Activated B cell treated with CpG ODN at 0.5 μM for 24 hours (primary cell): ENCODE results near the gene DAP. TPM values are rescaled to one million over a fixed set of nuclear protein-coding genes. Genes with fewer than 3 reads are reported as not detected.
A peak's percentile ranks its signal among the peaks of the same experiment; 100 is the strongest.

Experiments used
- ATAC-seq: fragments of 200-7000 bp; cut with Tn5 transposase; one replicate; pipeline ENCODE4 v1.10.0; 2021; ENCODE audit warnings: low read depth, mild to moderate bottlenecking, moderate library complexity
- CTCF ChIA-PET: fragments of 350-600 bp; sonication (Branson Sonifier 250); formaldehyde crosslinking; loops from one replicate; lab custom pipeline; 2021; ENCODE audit warnings: antibody characterized with exemption; lab: Charles Lee
- POLR2A ChIA-PET: fragments of 350-600 bp; sonication (Branson Sonifier 250); formaldehyde crosslinking; loops from one replicate; lab custom pipeline; 2021; ENCODE audit warnings: antibody characterized with exemption; lab: Charles Lee
- DNase-seq: peaks from one replicate; pipeline ENCODE4 v3.0.0; 2022
- H3K27ac Mint-ChIP-seq: one replicate; pipeline ENCODE4 v1.8.0; 2020; ENCODE audit warnings: mixed read lengths
- H3K27me3 Mint-ChIP-seq: one replicate; pipeline ENCODE4 v1.8.0; 2021; ENCODE audit warnings: mixed read lengths
- H3K36me3 Mint-ChIP-seq: one replicate; pipeline ENCODE4 v1.8.0; 2021; ENCODE audit warnings: low read depth, mixed read lengths
- H3K4me1 Mint-ChIP-seq: one replicate; pipeline ENCODE4 v1.8.0; 2021; ENCODE audit warnings: mixed read lengths
- H3K4me3 Mint-ChIP-seq: one replicate; pipeline ENCODE4 v1.8.0; 2020; ENCODE audit warnings: mild to moderate bottlenecking, mixed read lengths
- H3K9me3 Mint-ChIP-seq: one replicate; pipeline ENCODE4 v1.8.0; 2020; ENCODE audit warnings: mixed read lengths
- intact Hi-C: fragments of 100-400 bp; cut with micrococcal nuclease; formaldehyde crosslinking; loops from one replicate; pipeline ENCODE4 v1.15.1; 2024
- total RNA-seq: library from RNA; stranded (reverse); gene quantifications from 2 replicates; pipeline ENCODE4 v1.2.3, GENCODE V29; 2022
- TF ChIP-seq, protein P1 (sequence below): fragments of 200-600 bp; IDR thresholded peaks from one replicate; pipeline ENCODE4 v1.8.0; 2022; ENCODE audit warnings: antibody characterized with exemption, mild to moderate bottlenecking

The DAP gene
- total RNA-seq, 1 donor from 2014 or later, result 51.3 TPM

DNA sequence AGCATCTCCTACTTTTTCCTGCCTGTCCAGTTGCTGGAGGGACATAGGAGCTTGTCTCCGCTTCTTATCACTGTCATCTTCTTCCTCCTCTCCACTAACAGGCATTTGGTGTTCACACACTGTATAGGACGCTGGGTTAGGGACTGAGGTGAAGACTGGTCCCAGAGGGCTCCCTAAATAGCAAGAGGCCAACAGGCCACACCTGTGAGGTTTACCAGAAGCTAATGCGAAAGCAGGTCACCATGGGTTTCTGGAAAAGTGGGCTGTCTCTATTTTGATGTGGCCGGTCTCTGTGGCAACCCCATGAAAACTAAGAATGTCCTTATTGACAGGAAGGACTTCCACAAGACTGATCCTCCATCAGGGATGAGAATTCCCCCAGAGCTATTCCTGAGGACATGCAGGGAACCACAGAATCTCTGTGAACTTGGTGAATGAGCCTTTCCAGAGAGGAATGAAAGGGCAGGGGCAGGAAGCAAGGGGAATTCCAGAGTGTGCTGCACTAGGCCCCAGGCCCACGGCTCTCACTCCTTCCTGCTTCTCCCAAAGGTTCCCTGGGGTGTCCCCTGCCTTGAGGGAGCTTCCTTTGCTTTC is 61.7 kb downstream of the DAP start:
- ChIA-PET POLR2A (interaction anchor here (0.7 to 1.0 kb wide), 3 partner anchors 33 to 66 kb away, joined by 4 to 8 read pairs (median 4); partner anchors contain the start of gene DAP), CTCF (interaction anchor here (1.7 kb wide), 1 partner anchor 13 kb away, joined by 4 read pairs; no protein-coding TSS in a partner anchor)
- no peaks in the 10 kb centered on the region for H3K27me3 Mint-ChIP-seq
- H3K4me1 Mint-ChIP-seq, result peaks cover 55% of the 10 kb centered on the region
- no peak for DNase-seq
- intact Hi-C loops, result no loop called here
- peaks cover 9% of the 10 kb centered on the region for H3K36me3 Mint-ChIP-seq
- H3K9me3 Mint-ChIP-seq, result no peaks in the 10 kb centered on the region
- ATAC-seq, result no peak
- H3K27ac Mint-ChIP-seq, result peak overlapping the region; percentile 85
- TF ChIP-seq, protein P1, sequence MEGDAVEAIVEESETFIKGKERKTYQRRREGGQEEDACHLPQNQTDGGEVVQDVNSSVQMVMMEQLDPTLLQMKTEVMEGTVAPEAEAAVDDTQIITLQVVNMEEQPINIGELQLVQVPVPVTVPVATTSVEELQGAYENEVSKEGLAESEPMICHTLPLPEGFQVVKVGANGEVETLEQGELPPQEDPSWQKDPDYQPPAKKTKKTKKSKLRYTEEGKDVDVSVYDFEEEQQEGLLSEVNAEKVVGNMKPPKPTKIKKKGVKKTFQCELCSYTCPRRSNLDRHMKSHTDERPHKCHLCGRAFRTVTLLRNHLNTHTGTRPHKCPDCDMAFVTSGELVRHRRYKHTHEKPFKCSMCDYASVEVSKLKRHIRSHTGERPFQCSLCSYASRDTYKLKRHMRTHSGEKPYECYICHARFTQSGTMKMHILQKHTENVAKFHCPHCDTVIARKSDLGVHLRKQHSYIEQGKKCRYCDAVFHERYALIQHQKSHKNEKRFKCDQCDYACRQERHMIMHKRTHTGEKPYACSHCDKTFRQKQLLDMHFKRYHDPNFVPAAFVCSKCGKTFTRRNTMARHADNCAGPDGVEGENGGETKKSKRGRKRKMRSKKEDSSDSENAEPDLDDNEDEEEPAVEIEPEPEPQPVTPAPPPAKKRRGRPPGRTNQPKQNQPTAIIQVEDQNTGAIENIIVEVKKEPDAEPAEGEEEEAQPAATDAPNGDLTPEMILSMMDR, result no peak
- H3K4me3 Mint-ChIP-seq, result no peak overlapping the region

DNA sequence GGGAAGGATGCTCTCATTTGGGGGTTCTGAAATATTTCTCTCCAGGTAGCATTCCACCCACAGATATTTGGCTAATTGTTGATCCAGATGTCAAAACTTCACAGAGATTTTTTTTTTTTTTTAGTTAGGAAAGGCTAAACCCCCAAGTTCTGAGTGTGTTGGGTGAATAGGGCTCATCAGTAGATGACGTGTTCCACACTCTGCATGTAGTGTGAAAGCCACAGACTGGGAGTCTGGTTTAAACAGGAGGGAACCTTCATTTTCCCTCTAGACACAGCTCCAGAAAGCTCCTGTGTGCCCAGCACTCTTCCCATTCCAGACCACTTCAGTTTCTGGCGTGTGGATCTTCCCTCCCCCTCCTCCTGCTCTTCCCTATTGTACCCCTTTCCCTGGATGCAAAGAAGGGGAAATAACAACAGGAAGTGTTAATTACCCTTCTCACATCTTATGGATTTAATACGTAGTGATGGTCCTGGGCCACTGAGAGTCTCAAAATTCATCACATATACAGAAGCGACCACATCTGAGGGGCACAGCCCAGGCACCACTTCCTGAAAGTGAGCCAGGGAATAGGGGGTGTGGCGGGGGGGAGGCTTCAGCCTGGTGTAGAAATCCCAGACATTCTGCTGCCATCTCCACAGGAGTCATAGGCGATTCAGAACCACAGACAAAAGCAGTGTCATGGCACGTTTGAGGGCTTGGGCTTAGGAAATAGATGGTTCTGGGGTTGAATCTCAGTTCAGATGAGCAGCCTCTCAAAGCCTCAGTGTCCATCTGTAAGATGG is 65.1 kb downstream of the DAP start:
- intact Hi-C loops, result loop anchor here (1.0 to 2.0 kb wide), 3 partner anchors 161 to 1327 kb away; no protein-coding TSS in a partner anchor
- H3K4me3 Mint-ChIP-seq, result no peak overlapping the region
- DNase-seq (no peak), ATAC-seq (no peak)
- ChIA-PET CTCF (interaction anchor here (0.9 to 1.6 kb wide), 7 partner anchors 41 to 1328 kb away, joined by 3 to 14 read pairs (median 3); no protein-coding TSS in a partner anchor), POLR2A (interaction anchor here (0.7 kb wide), 2 partner anchors 9 to 37 kb away, joined by 3 to 4 read pairs; no protein-coding TSS in a partner anchor)
- H3K4me1 Mint-ChIP-seq, result peaks cover 38% of the 10 kb centered on the region
- no peaks in the 10 kb centered on the region for H3K27me3 Mint-ChIP-seq
- TF ChIP-seq, protein P1, result no peak
- no peaks in the 10 kb centered on the region for H3K9me3 Mint-ChIP-seq
- peaks cover 12% of the 10 kb centered on the region for H3K36me3 Mint-ChIP-seq
- H3K27ac Mint-ChIP-seq, result no peak overlapping the region

DNA sequence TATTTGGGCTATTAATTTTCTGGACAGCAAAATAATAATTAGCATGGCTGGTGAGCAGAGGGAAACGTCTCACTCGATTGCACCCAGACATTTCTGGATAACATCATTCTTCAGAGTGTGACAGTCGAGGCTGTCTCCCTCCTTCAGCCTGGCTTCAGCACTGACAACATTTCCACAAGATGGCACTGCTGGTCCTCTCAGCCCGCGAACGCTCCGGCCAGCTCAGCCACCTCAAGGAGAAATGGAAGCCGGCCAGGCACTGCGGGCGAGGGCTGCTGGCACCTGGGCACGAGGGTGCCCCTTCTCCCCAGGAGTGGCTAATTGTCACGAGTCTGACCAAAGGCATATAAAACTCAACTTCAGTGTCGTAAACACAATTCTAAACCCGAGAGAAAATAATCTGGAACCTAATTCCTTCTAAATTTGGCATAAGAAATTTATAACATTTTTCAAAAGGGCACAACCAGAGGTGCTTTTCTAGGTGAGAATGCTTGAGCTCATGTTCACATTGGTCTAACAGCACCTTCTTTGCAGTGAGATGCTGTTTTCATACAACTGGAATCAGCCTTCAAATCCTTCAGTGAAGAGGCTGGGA is 65.9 kb downstream of the DAP start:
- H3K27me3 Mint-ChIP-seq, result no peaks in the 10 kb centered on the region
- DNase-seq, result no peak
- intact Hi-C loops, result loop anchor here (1.0 to 2.0 kb wide), 3 partner anchors 162 to 1328 kb away; no protein-coding TSS in a partner anchor
- CTCF ChIA-PET, result interaction anchor here (0.7 to 1.6 kb wide), 9 partner anchors 42 to 1329 kb away, joined by 3 to 14 read pairs (median 3); no protein-coding TSS in a partner anchor
- POLR2A ChIA-PET, result interaction anchor here (0.6 to 0.8 kb wide), 3 partner anchors 38 to 249 kb away, joined by 3 to 4 read pairs (median 3); no protein-coding TSS in a partner anchor
- peaks cover 16% of the 10 kb centered on the region for H3K36me3 Mint-ChIP-seq
- H3K4me3 Mint-ChIP-seq, result no peak overlapping the region
- peaks cover 30% of the 10 kb centered on the region for H3K4me1 Mint-ChIP-seq
- peak; percentile 55 for ATAC-seq
- no peaks in the 10 kb centered on the region for H3K9me3 Mint-ChIP-seq
- TF ChIP-seq, protein P1, result no peak
- H3K27ac Mint-ChIP-seq, result no peak overlapping the region

DNA sequence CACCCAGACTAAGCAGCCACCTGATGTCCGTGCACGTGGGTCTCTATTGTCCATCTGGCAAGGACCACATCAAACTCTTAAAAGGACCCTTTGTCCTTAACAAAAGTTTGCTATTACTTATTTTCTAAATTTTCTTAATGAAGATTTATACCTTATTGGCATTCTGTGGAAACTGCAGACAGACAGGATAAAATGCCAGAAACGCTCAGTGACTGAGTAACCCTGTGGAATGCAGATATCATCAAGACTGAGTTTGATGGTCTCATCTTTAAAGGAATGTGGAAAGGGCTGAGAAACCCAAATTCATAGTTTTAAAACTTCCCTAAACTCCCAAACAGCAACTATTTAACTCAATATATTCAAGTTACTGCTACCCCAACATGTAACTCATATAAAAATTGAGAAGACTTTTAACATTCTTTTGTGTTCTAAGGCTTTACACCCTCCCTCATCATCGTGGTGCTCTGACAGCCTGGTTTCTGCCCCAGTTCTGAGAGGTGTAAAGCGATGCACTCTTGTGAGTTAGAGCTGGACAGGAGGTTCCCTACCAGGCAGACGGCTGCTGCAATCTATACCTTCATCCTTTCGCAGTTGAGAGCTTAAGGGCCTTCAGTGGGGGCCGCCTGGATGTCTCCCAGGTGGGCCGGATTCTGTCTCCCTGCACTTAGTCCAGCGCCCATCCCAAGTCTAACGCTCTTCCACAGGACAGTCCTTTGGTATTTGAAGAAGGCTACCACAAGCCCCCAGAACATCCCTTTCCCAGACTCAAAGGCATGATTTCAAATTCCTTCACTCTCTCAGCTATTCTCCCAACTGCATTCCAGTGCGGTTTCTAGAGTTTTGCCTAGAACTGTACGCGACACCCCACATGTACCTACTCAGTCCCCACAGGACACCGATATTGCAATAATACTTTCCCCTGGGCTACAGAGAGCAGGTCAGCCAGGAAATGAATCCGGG is 68.9 kb downstream of the DAP start:
- ATAC-seq, result no peak
- TF ChIP-seq, protein P1, result no peak
- DNase-seq, result no peak
- Mint-ChIP-seq H3K27me3 (no peaks in the 10 kb centered on the region), H3K27ac (no peak overlapping the region), H3K9me3 (no peaks in the 10 kb centered on the region), H3K4me3 (no peak overlapping the region), H3K36me3 (peaks cover 18% of the 10 kb centered on the region), H3K4me1 (peaks cover 19% of the 10 kb centered on the region)
- ChIA-PET POLR2A (no interaction called here), CTCF (interaction anchor here (0.7 to 3.4 kb wide), 2 partner anchors 41 to 64 kb away, joined by 3 to 19 read pairs; no protein-coding TSS in a partner anchor)
- intact Hi-C loops, result no loop called here
